ENCODE data around the gene UBFD1. TPM values are rescaled to one million over a fixed set of nuclear protein-coding genes. Genes with fewer than 3 reads are reported as not detected.
A peak's percentile ranks its signal among the peaks of the same experiment; 100 is the strongest.

Gene UBFD1
- polyA plus RNA-seq, 3 donors = 8.0 to 8.9 (median 8.0) TPM

- Histone ChIP-seq H2AFZ (ENCODE audit: insufficient read depth, low read depth, low read length, poor library complexity, severe bottlenecking) (no peak overlapping the region), H3K79me2 (ENCODE audit: insufficient read depth, low read length) (no peaks in the 10 kb centered on the region), H3K36me3 (replicated peaks in 1 of 2; ENCODE audit: control insufficient read depth in 1 of 2, insufficient read depth in 2 of 2, low read length in 2 of 2) (peaks cover 24 to 41% of the 10 kb centered on the region in 2 donors), H3K27ac (ENCODE audit: low read depth in 1 of 2, low read length in 2 of 2) (no peak overlapping the region), H4K20me1 (ENCODE audit: insufficient read depth, low read length) (no peaks in the 10 kb centered on the region), H3K9ac (ENCODE audit: insufficient read depth, low read length, poor library complexity, severe bottlenecking) (no peak overlapping the region), H3K9me3 (replicated peaks in 1 of 2; ENCODE audit: control insufficient read depth in 1 of 2, insufficient read depth in 1 of 2, low read length in 2 of 2) (no peaks in the 10 kb centered on the region), H3K4me2 (replicated peaks; ENCODE audit: extremely low read depth, low read length, poor library complexity, severe bottlenecking) (no peak overlapping the region), H3K27me3 (ENCODE audit: control insufficient read depth in 2 of 2, insufficient read depth in 2 of 2, low read length in 2 of 2) (no peaks in the 10 kb centered on the region), H3K4me3 (replicated peaks in 1 of 3; ENCODE audit: low read depth in 2 of 3, low read length in 3 of 3) (no peak overlapping the region), H3K4me1 (ENCODE audit: control insufficient read depth in 1 of 2, insufficient read depth in 2 of 2, low read length in 2 of 2) (no peaks in the 10 kb centered on the region)
- Mint-ChIP-seq H3K4me1 (peaks cover 3% of the 10 kb centered on the region), H3K4me3 (no peak overlapping the region), H3K27ac (no peak overlapping the region), H3K27me3 (ENCODE audit: low read depth in 3 of 3) (no peaks in the 10 kb centered on the region), H3K36me3 (peaks cover 28 to 56% of the 10 kb centered on the region in 2 donors), H3K9me3 (no peaks in the 10 kb centered on the region)
- intact Hi-C loops (cut with micrococcal nuclease) = no loop called here
- 100% methylated on average over 1 of the region's 3 CpGs for WGBS (ENCODE audit: insufficient coverage)
- TF ChIP-seq CTCF (IDR thresholded peaks at IDR 0.05) = no peak
- no peak for DNase-seq
Observed at GRCh38 chr16:23611936-23612335, 54.4 kb downstream of the UBFD1 start.

GRCh38 chr16:23615805-23616204 is 58.3 kb downstream of the UBFD1 start:
- Mint-ChIP-seq H3K4me3 (no peak overlapping the region), H3K4me1 (no peaks in the 10 kb centered on the region), H3K27me3 (ENCODE audit: low read depth in 3 of 3) (no peaks in the 10 kb centered on the region), H3K9me3 (no peaks in the 10 kb centered on the region), H3K36me3 (peaks cover 45 to 72% of the 10 kb centered on the region in 2 donors), H3K27ac (peak overlapping the region in 1 of 7 donors; percentile 58)
- no peaks in the 10 kb centered on the region for H3K9me3 ChIP-seq (replicated peaks in 1 of 2; ENCODE audit: control insufficient read depth in 1 of 2, insufficient read depth in 1 of 2, low read length in 2 of 2)
- H3K9ac ChIP-seq (ENCODE audit: insufficient read depth, low read length, poor library complexity, severe bottlenecking) = no peak overlapping the region
- H2AFZ ChIP-seq (ENCODE audit: insufficient read depth, low read depth, low read length, poor library complexity, severe bottlenecking) = no peak overlapping the region
- no peaks in the 10 kb centered on the region for H3K79me2 ChIP-seq (ENCODE audit: insufficient read depth, low read length)
- H3K4me2 ChIP-seq (replicated peaks; ENCODE audit: extremely low read depth, low read length, poor library complexity, severe bottlenecking) = no peak overlapping the region
- H3K27ac ChIP-seq (ENCODE audit: low read depth in 1 of 2, low read length in 2 of 2) = no peak overlapping the region
- WGBS (ENCODE audit: insufficient coverage) = 92% methylated on average over 9 of the region's 9 CpGs
- no peaks in the 10 kb centered on the region for H4K20me1 ChIP-seq (ENCODE audit: insufficient read depth, low read length)
- H3K4me1 ChIP-seq (ENCODE audit: control insufficient read depth in 1 of 2, insufficient read depth in 2 of 2, low read length in 2 of 2) = no peaks in the 10 kb centered on the region
- intact Hi-C loops (cut with micrococcal nuclease) = no loop called here
- no peak for DNase-seq
- no peak for TF ChIP-seq CTCF (IDR thresholded peaks at IDR 0.05)
- H3K36me3 ChIP-seq (replicated peaks in 1 of 2; ENCODE audit: control insufficient read depth in 1 of 2, insufficient read depth in 2 of 2, low read length in 2 of 2) = peaks cover 34 to 67% of the 10 kb centered on the region in 2 donors
- no peak overlapping the region for H3K4me3 ChIP-seq (replicated peaks in 1 of 3; ENCODE audit: low read depth in 2 of 3, low read length in 3 of 3)
- no peaks in the 10 kb centered on the region for H3K27me3 ChIP-seq (ENCODE audit: control insufficient read depth in 2 of 2, insufficient read depth in 2 of 2, low read length in 2 of 2)

Other genes with a start within 250 kb of the UBFD1 start
- 10 to 100 TPM in 1 of 3 donors, 1 to 10 TPM in 2; 6.6 to 28.8 (median 8.0) TPM for gene COG7, start 104.5 kb upstream of the UBFD1 start, polyA plus RNA-seq
- 10 to 100 TPM; 37.5 to 55.4 (median 49.5) TPM for gene GGA2, start 47.2 kb upstream of the UBFD1 start, polyA plus RNA-seq
- 1 to 10 TPM; 2.9 to 4.7 (median 4.2) TPM for gene EARS2, start 377 bp upstream of the UBFD1 start, polyA plus RNA-seq
- gene NDUFAB1, start 38.6 kb downstream of the UBFD1 start, polyA plus RNA-seq = 100 to 1,000 TPM in 2 of 3 donors, 10 to 100 TPM in 1; 50.2 to 257 (median 240) TPM
- 1 to 10 TPM; 2.3 to 3.3 (median 2.5) TPM for gene PALB2, start 83.6 kb downstream of the UBFD1 start, polyA plus RNA-seq
- gene DCTN5, start 83.7 kb downstream of the UBFD1 start, polyA plus RNA-seq = 10 to 100 TPM; 29.3 to 54.3 (median 42.0) TPM
- 1 to 10 TPM in 1 of 3 donors, not detected in 2; 3.5 TPM for gene PLK1, start 121.2 kb downstream of the UBFD1 start, polyA plus RNA-seq
- not detected for gene ERN2, start 155.5 kb downstream of the UBFD1 start, polyA plus RNA-seq
- gene CHP2, start 197.3 kb downstream of the UBFD1 start, polyA plus RNA-seq = not detected